Measurements from ENCODE around the gene DRC7.

Gene DRC7

DNA sequence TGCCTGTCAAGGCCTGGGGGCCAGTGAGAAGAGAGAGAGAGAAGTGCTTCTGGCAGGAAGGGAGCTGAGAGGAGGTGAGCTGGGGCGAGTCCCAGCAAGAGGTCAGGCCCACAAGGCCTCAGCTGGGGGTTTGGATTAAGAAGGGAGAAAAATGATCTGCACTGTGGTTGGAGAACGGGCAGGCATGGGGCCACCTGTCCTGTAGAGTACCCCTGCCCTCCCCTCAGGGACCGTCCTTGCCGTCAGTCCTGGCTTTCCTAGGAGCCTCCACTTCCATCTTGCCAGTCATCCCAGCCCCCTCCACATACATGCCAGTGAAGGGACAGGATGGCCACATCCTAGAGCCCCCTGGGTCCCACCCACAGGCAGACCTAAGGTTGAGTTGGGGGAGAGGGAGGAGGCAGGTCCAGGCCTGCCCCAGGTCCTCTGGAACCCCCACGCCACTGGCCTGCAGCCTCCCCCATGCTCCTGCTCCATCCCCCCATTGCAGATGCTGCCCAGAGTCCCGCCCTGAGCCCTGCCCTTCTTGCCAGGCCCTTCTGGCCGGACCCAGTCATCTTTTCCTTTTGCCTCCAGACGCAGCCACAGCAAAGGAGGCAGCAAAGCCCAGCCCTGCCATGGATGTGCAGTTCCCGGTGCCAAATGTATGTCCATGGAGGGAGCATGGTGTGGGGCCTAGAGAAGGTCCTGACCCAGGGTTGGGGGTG, 59.9 kb downstream of the DRC7 start:
- DNase-seq (ENCODE audit: insufficient read length, low spot score) = no peak
- no peak for TF ChIP-seq CTCF (IDR thresholded peaks at IDR 0.05; ENCODE audit: insufficient read depth, missing control alignments)

DNA sequence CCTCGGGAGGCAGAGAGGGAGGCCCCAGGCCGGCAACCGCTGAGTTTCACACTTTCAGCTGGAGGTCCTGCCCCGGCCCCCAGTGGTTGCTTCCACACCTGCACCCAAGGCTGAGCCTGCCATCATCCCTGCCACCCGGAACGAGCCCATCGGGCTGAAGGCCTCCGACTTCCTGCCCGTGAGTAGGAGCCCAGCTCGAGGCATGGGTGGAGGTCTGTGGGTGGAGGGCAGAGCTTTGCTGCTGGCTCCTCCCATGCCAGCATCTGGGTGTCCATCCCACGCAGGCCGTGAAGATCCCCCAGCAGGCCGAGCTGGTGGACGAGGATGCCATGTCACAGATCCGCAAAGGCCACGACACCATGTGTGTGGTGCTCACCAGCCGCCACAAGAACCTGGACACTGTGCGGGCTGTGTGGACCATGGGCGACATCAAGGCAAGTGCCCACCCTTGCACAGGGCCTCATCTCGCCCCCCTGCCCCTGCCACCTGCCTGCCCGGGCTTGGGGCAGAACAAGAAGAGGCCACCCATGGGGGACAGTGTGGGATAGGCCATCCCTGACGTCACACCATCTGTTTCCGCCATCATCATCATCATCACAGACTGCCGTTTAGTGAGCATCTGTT, 60.6 kb downstream of the DRC7 start:
- DNase-seq (ENCODE audit: insufficient read length, low spot score) (no peak), FAIRE-seq (no peak)
- no peak for TF ChIP-seq CTCF (IDR thresholded peaks at IDR 0.05; ENCODE audit: insufficient read depth, missing control alignments)

More for the DNA sequence above, 59.9 kb downstream of the DRC7 start:
- FAIRE-seq = no peak

- FAIRE-seq = no peak
- DNase-seq (ENCODE audit: insufficient read length, low spot score) = no peak
- TF ChIP-seq CTCF (IDR thresholded peaks at IDR 0.05; ENCODE audit: insufficient read depth, missing control alignments) = no peak
Observed at GRCh38 chr16:57755726-57756423, 61.3 kb downstream of the DRC7 start.

DNA sequence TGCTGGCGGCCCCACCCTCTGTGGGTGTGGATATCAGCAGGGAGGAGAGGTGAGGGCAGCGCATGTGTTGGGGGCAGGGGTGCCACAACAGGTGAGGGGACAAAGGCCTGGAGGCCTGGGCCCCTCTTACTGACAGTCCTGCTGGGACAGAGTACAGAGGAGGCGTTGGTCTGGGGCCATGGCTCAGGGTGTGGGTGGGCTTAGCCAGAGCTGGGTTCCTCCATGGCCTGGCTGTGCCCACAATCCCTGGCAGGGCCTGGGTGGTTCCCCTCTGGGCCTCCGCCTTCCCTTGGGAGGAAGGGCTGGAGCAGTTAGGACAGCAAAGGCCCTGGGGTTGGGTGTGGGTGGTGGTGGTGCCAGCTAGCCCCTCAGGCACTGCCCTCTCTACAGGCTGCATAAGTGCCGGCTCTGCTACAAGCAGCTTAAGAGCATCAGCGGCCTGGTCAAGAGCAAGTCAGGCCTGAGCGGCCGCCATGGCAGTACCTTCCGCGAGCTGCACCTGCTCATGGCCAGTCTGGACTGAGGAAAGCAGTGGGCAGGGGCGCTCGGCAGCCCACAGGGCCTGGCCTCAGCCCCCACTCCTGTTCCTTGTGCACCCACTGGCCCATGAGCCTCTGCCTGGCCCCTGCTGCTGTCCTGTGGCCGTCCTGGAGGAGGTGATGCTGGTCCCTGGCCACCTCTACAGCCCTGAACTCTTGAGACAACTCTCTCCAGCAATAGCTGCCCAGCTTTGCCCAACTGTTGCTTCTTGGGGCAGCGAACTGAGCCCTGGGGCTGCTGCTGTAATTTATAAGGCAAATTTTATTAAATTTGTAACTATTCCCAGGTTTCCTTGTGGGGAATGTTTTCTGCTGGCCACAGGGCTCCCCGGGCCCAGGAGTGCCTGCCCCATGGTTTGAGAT, 62.1 kb downstream of the DRC7 start:
- no peak for FAIRE-seq

GRCh38 chr16:57757326-57757786, 62.8 kb downstream of the DRC7 start:
- FAIRE-seq (no peak), DNase-seq (ENCODE audit: insufficient read length, low spot score) (peak; percentile 68)
- TF ChIP-seq CTCF (IDR thresholded peaks at IDR 0.05; ENCODE audit: insufficient read depth, missing control alignments) = peak; percentile 73

More for the DNA sequence above, 62.1 kb downstream of the DRC7 start:
- DNase-seq (ENCODE audit: insufficient read length, low spot score) = no peak
- TF ChIP-seq CTCF (IDR thresholded peaks at IDR 0.05; ENCODE audit: insufficient read depth, missing control alignments) = no peak

- FAIRE-seq (no peak), DNase-seq (ENCODE audit: insufficient read length, low spot score) (no peak)
- TF ChIP-seq CTCF (IDR thresholded peaks at IDR 0.05; ENCODE audit: insufficient read depth, missing control alignments) = no peak
Observed at GRCh38 chr16:57757883-57758282, 63.3 kb downstream of the DRC7 start.
